ENCODE measurements around the gene PHPT1. TPM values are rescaled to one million over a fixed set of nuclear protein-coding genes. Genes with fewer than 3 reads are reported as not detected.

Gene PHPT1
- total and polyA plus RNA-seq, 2 of the 13 experiments (the other 11 are each of a cell fraction or from before 2014, with no cell fraction given) = 189 to 192 TPM

- TF ChIP-seq ZNF550 (CRISPR knock-in tag; IDR thresholded peaks at IDR 0.05; ENCODE audit: borderline replicate concordance) (no peak; the same call in 1 of the 2 replicates), HIC2 (CRISPR knock-in tag; IDR thresholded peaks at IDR 0.05; ENCODE audit: low read depth) (no peak), REL (CRISPR knock-in tag; conservative IDR thresholded peaks at IDR 0.05) (peak; percentile 34; the same call in 1 of the 2 replicates), CBX5 (CRISPR knock-in tag; IDR thresholded peaks at IDR 0.05; ENCODE audit: borderline replicate concordance) (no peak), ZNF468 (CRISPR knock-in tag; IDR thresholded peaks at IDR 0.05) (no peak), HCFC1 (IDR thresholded peaks at IDR 0.05; ENCODE audit: low read depth, low read length) (no peak), ZNF12 (CRISPR knock-in tag; IDR thresholded peaks at IDR 0.05) (no peak), HES4 (CRISPR knock-in tag; IDR thresholded peaks at IDR 0.05; ENCODE audit: borderline replicate concordance) (peak; percentile 89), PHF21A (CRISPR knock-in tag; IDR thresholded peaks at IDR 0.05) (0 out of 2 replicates have a peak, but pooled peaks have one; percentile 27), ZNF703 (CRISPR knock-in tag; IDR thresholded peaks at IDR 0.05; ENCODE audit: borderline replicate concordance) (no peak), ONECUT2 (CRISPR knock-in tag; IDR thresholded peaks at IDR 0.05) (no peak), SALL1 (CRISPR knock-in tag; IDR thresholded peaks at IDR 0.05) (peak; percentile 52; the same call in 1 of the 2 replicates), MED1 (CRISPR knock-in tag; IDR thresholded peaks at IDR 0.05) (no peak), HNRNPUL1 (IDR thresholded peaks at IDR 0.05; ENCODE audit: low read depth, low read length) (no peak), AHR (CRISPR knock-in tag; IDR thresholded peaks at IDR 0.05) (no peak), MXD1 (CRISPR knock-in tag; IDR thresholded peaks at IDR 0.05) (peak; percentile 66; the same call in 1 of the 2 replicates), ZNF44 (CRISPR knock-in tag; IDR thresholded peaks at IDR 0.05) (peak; percentile 82; the same call in 1 of the 2 replicates), CENPT (CRISPR knock-in tag; IDR thresholded peaks at IDR 0.05; ENCODE audit: low read depth) (0 out of 2 replicates have a peak, but pooled peaks have one; percentile 83), MAF1 (CRISPR knock-in tag; IDR thresholded peaks at IDR 0.05; ENCODE audit: borderline replicate concordance) (peak; percentile 24; the same call in 1 of the 2 replicates), NFE2L1 (CRISPR knock-in tag; IDR thresholded peaks at IDR 0.05; ENCODE audit: borderline replicate concordance) (no peak), ZNF138 (CRISPR knock-in tag; IDR thresholded peaks at IDR 0.05; ENCODE audit: low read depth) (no peak)
- TF ChIP-seq, protein P1, sequence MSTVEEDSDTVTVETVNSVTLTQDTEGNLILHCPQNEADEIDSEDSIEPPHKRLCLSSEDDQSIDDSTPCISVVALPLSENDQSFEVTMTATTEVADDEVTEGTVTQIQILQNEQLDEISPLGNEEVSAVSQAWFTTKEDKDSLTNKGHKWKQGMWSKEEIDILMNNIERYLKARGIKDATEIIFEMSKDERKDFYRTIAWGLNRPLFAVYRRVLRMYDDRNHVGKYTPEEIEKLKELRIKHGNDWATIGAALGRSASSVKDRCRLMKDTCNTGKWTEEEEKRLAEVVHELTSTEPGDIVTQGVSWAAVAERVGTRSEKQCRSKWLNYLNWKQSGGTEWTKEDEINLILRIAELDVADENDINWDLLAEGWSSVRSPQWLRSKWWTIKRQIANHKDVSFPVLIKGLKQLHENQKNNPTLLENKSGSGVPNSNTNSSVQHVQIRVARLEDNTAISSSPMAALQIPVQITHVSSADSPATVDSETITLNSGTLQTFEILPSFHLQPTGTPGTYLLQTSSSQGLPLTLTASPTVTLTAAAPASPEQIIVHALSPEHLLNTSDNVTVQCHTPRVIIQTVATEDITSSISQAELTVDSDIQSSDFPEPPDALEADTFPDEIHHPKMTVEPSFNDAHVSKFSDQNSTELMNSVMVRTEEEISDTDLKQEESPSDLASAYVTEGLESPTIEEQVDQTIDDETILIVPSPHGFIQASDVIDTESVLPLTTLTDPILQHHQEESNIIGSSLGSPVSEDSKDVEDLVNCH (CRISPR knock-in tag; IDR thresholded peaks at IDR 0.05) = peak; percentile 76; the same call in 1 of the 2 replicates
- TF ChIP-seq, protein P2, sequence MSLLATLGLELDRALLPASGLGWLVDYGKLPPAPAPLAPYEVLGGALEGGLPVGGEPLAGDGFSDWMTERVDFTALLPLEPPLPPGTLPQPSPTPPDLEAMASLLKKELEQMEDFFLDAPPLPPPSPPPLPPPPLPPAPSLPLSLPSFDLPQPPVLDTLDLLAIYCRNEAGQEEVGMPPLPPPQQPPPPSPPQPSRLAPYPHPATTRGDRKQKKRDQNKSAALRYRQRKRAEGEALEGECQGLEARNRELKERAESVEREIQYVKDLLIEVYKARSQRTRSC (CRISPR knock-in tag; IDR thresholded peaks at IDR 0.05; ENCODE audit: low read depth) = no peak
- TF ChIP-seq, protein P3, sequence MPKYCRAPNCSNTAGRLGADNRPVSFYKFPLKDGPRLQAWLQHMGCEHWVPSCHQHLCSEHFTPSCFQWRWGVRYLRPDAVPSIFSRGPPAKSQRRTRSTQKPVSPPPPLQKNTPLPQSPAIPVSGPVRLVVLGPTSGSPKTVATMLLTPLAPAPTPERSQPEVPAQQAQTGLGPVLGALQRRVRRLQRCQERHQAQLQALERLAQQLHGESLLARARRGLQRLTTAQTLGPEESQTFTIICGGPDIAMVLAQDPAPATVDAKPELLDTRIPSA (CRISPR knock-in tag; IDR thresholded peaks at IDR 0.05; ENCODE audit: borderline replicate concordance) = peak; percentile 69; the same call in 1 of the 2 replicates
Observed at GRCh38 chr9:136847826-136848392, 1.3 kb upstream of the PHPT1 start (continued).

Measured in HepG2 (cell line).